HG03025 (cell line): ENCODE results near the gene IL37.
"Not testable (repeated sequence)": the region's sequence is repeated elsewhere in the genome, so short reads cannot be mapped to it uniquely, and the experiment has no call there.

Experiments
- ATAC-seq: cut with Tn5 transposase; IDR thresholded peaks from one replicate; pipeline ENCODE4 v1.9.1; 2021; ENCODE audit warnings: mild to moderate bottlenecking, moderate library complexity; ENCODE audit not compliant: unreplicated experiment, low FRiP score

The IL37 gene

DNA sequence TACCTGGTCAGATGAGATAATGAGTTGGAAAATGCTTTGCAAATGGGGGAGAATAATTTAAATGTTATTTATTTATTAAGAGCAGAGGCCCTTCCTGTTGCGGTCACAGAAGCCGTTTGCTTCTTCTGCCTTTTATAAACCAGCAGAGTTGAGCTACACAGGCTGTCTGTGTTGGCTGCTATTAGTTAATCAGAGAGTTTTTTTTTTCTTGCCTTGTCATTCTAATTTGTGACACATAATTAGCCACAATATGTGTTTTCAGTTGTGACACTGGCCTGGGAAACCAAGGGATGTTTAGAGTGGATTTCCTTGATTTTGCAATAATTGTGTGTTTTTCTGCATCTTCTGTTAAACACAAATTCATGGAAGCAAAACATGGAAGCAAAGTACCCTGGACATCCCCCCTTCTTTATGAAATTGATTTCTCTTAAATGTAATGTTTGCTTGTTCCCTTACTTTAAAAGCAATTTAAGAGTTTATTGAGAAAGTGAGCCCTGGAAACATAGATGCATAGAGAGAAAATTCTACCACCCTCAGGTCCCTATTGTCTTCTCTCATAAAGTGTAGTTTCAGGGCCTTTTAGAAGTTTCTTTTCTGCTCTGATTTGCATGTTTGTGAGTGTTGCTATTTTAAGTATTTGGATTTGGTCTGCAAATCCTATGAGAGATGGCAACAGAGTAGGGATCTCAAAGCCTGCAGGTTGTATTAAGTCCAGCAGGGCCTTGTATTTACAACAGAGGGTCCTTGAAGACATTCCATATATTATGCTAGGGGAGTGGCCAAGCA is 22.8 kb upstream of the IL37 start:
- ATAC-seq: no peak

DNA sequence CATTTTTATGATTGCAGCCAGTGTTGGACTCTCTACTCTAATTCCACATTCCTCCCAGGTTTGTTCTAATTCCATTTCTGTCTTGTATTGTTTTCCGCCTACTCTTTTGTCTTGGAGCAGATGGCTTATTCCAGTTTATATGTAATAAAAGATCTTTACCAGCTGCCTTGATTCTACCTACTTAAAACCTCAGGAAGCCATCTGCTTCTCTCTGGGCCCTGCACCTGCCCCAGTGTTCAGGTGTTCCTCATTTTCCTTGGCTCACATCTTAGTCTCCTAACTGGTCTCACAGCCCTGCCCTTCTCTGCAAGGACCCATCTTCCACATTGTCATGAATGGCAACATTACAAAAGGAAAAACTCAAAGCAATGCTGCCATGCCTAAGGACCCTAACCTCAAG is 21.0 kb upstream of the IL37 start:
- no peak for ATAC-seq

DNA sequence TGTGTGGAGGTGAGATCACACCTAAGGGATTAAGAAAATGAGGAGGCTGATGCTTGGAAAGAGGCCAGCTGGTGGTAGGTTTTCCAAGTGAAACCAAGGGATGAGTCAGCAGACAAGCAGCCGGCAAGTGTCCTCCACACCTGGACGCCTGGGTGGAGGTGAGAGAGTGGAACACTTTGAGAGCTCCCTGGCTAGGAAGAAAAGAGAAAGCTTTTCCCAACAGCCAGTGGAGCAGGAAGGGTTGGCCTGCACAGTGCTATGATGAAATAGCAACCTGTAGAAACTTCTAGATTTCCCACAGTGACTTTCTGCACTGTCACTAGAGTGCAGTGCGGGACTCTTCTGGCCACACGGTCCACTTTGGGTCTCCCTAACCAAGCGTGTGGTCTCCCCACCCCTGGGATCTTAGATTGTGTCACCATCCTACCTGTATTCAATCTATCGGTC is 19.6 kb upstream of the IL37 start:
- ATAC-seq: no peak

DNA sequence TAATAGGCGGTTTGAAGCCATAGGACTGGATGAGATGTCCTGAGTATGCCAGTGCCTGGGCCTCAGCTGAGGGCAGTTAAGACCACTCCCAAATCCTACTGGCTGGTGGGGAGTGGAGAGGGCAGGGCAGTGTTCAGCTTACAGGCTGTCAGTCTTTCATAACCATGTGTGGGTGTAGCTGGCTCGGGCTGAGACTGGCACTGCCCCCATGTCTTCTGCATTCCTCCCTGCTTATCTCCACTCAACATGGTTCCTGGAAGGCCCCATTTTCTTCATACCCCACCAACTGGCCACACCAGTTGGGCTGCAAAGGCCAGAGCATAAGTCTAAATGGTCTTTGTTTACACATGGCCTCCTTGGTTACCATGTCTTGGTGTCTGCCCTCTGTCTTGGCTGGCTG is 17.2 kb upstream of the IL37 start:
- no peak for ATAC-seq

DNA sequence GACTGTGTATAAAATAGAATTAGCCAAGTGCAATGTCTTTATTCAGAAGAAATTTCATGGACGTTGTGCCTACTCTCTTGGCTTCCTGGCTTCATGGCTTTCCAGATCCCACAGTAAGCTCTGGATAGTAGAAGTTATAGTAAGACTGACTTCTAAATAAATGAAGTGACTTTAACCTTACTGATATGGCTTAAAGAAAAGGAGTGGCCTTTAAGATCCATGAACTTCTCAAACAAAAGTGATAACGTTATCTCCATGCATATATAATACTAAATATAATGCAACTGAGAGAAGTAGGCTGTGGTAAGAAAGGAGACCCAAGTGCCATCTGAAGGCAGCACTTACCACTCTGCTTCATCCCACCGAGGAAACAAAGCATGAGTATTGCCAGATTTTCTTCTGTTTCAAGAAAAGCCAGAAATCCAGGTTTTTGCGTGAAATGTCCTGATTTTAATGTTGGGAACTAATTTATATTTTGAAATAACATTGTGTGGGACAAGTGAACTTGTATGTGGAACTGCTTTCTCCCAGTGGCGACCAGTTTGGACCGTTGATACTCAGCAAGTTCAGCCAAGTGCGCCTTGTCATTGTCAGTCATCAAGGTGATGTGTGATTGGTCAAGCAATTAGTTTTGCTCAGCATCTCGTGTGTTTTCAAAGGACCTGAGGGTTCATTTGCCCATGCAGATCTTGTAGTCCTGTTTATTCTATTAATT is 13.9 kb upstream of the IL37 start:
- no peak for ATAC-seq

DNA sequence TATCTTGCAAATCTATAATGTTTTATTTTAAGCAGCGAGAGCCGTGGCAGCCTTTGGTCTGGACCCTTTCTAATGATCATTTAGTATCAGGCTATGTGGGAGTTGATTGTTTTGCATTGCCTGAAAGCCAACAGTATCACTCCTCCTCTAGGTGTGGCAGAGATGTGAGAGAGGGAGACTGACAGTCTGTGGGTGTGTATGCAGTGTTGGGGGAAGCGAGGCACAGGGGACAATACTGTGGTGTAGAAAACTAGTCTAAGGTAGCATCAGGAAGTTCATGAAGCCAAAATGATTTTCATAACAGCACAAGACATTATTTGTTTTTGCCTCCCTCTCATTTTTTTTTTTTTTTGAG is 13.4 kb upstream of the IL37 start:
- no peak for ATAC-seq

DNA sequence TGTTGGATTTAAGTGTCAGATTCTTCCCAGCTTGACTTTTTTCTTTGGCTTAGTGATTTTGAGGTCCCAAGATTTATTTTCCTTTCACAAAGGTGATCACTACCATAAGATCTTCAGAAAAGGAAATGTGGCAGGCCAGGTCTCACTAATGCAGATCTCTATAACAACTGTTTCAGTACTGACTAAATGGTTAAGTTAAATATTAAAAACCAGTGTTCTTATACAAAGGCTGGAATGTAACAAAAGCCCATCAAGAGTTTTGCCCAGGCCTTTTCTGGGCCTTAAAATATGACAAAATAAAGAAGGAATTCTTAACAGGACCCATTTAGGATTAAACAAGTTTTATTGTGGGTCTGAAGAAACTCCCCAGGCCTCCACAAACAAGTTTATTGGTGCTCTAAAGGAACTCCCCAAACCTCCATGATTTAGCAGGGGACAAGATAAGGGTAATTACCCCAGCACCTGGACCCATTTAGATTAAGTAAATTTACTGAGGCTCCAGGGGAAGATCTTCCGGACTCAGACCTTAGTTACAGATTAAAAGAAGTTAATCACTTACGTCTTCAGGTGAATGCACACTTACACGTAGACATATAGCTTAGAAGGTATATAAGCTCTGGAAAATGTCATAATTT is 9.4 kb upstream of the IL37 start:
- ATAC-seq: not testable (repeated sequence)

DNA sequence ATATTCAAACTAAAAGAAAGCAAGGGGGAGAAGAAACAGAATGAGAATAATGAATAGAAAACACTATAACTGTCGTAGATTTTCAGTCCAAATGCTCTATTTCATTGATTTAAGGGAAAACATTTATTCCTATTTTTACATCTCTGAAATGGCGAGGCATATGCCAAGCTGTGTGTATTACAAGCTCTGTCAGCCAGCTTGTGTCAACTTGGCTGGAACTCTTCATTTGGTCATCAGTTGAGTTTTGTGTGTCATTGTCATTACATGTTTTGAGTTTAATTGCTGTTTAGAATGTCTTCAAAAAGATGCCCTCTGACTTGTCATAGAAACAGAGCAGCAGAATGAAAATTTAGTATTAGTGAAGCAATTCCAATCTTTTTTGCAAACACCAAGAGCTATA is 8.1 kb upstream of the IL37 start:
- no peak for ATAC-seq

DNA sequence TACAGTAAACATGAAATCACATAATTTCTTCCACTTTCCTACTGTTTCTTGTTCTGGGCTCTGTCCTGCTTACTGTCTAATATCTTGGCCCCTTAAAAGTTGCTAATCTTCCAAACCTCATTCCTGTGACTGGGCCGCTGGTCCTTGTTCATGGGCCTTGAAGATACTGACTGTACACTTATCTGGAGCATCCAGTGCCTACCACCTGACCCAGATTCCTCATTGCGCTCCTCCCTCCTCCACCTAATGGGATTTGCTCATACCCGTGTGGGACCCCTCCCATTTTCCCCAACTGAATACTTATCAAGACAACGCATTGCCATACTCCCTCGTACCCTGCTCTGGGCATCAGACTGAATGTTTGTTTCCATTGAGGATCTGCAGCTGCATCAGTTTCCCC is 6.1 kb upstream of the IL37 start:
- ATAC-seq: no peak

DNA sequence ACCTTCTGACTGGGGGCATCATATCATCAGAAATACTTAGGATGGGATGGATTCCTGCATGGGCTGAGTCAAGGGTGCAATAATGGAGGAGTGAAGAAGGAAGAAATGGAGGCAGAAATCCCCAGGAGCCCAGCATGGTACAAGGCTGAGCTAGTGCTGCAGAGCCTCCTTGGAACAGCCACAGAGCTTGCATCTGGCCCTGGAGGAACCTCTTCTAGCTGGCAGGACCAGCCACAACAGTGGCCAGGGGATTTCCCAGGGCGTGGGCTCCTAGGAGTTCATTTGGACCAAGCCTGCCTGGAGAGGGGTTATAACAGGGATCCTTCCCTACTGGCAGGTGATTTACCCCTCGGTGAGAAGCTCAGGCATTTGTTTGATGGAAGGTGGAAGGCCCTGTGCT is 4.7 kb upstream of the IL37 start:
- no peak for ATAC-seq

DNA sequence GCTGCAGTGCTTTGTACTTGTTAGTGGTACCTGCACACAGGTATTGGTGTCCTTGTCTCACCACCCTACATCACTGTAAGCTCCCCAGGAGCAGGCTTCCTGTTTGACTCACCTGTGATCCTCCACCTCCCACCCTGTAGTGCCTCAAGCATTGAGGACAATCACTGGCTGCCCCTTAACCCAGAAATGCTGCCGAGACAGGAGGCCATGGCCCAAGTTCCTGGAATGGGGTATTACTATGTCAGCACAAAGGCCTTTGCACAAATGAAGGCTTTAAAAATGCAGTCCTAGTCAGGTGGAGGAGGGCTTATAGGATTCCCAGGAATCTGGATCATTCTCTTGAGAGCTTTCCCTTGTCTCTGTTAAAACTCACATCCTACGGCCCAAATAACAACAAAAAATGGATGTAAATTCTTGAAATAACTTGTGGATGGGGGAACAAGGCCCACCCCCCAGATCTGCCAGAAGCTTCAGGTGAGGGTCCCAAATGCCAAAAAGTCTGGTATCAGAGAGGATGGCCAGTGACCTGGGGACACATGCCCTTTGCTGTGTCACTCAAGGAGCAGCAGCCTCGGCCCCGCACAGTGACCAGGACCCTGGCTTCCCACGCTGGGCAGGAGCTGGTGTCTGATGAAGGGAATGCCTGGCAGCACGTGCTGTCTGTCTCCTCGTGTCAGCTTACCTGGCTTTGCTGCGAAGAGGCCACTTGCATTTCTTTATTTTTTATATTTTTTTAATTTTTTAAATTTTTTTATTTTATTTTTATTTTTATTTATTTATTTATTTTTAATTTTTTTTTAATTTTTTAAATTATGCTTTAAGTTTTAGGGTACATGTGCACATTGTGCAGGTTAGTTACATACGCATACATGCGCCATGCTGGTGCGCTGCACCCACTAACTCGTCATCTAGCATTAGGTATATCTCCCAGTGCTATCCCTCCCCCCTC is 3.7 kb upstream of the IL37 start:
- ATAC-seq: no peak

DNA sequence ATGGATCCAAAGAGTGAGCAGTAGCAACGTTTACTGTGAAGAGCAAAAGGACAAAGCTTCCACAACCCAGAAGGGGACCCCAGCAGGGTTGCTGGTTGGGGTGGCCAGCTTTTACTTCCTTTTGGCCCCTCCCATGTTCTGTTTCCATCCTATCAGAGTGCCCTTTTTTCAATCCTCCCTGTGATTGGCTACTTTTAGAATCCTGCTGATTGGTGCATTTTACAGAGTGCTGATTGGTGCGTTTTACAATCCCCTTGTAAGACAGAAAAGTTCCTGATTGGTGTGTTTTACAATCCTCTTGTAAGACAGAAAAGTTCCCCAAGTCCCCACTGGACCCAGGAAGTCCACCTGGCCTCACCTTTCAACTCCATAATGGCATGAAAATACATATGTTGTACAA is 2.4 kb upstream of the IL37 start:
- not testable (repeated sequence) for ATAC-seq

DNA sequence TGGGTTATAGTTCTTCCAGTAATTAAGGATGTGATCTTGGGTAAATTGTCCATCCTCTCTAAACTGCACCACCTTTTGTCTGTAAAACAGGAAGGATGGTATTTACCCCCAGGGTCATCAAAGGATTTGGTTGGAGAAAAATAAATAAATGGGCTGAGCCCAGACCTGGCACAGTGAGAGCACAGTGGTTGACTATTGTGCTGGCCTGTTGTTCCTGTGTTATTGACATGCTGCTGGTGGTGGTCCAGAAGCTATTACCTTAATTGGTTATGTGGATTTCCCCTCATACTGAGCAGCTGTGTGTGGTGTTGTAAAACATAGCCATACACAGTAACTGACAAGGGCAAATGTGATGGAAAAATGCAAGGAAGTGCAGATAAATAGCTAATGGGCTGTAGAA is 746 bp upstream of the IL37 start:
- ATAC-seq: no peak

DNA sequence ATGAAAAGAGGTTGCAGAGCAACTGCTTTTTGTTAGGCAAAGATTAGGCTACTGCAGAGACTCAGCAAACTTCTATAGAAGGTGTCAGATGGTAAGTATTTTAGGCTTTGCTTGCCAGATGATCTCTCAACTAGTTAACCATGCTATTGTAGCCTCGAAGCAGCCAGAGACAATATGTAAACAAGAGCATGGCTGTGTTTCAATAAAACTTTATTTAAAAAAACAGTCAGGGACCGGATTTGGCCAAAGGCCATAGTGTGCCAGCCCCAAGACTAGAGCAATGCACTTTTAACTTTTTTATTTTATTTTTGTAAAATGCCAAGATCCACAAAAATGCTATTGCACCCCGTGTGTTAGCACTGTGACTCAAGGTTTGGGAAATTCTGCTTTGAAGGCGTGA is 1.4 kb downstream of the IL37 start:
- ATAC-seq: no peak

DNA sequence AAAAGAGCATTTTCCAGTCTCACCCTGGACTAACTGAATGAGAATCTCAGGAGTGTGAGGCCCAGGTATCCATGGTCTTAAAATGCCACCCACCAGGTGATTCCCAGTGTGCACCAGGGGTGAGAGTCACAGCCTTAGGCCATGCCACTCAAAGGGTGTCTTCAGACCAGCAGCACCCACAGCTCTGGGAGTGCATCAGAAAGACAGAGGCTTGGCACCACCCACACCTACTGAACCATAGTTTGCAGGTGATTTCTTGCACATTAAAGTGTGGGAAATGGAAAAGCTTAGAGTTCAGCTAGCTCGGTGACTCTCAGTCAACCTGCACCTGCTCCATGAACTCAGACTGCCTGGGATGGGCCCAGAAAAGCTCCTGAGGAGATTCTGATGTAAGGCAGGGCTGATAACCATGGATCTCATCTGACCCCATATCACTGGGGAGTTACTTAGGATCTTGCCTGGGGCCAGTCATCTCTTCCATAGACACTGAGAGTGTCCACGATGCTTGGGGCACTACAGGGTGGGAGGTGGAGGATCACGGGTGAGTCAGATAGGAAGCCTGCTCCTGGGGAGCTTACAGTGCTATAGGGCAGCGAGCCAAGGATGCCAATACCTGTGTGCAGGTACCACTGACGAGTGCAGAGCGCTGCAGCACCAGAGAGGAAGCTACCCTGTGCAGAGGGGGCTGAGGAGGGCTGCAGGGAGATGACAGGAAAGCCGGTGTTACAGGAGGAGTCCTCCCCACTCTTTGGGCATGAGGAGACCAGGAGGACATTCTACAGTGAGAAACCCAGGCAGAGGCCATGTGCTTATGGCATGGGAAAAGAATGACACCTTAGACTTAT is 4.6 kb downstream of the IL37 start:
- ATAC-seq: no peak

DNA sequence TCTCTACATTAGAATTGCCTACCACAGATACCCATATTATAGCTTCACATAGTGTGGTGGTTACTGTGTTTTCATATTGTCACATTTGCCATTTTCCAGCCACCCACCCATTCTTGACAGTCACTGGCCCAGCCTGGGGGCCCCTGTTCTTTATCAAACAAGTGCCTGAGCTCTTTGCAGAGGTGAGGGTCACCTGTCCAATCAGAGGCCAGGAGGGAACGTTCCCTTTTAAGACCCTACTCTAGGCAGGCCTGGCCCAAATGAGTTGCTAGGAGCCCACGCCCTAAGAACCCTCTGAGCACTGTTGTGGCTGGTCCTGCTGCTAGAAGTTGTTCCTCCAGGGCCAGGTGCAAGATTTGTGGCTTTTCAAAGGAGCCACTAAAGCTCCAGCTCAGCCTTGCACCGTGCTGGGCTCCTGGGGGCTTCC is 5.2 kb downstream of the IL37 start:
- no peak for ATAC-seq

DNA sequence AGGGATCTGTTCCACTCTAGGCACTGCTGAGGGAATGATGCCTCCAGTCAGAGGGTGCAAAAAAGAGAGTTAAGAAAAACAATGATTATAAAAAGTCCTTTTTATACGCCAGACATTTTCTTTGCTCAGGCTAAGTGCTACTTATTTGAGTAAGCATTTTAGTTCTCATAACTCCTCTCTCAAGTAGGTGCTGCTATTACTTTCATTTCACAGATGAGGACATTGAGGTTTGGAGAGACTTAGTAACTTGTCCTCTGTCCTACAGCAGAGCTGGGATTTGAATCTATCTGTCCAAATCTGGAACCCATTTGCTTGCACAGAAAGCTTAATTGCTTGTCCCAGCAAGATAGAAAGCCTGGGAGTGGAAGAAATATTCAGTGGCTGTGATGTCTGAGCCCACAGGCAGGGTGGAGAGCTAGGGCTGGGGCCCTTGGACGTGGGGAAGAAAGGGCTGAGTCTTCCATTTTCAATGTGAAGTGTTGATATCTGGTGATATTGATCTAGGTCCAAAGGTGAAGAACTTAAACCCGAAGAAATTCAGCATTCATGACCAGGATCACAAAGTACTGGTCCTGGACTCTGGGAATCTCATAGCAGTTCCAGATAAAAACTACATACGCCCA is 5.8 kb downstream of the IL37 start:
- ATAC-seq: no peak

DNA sequence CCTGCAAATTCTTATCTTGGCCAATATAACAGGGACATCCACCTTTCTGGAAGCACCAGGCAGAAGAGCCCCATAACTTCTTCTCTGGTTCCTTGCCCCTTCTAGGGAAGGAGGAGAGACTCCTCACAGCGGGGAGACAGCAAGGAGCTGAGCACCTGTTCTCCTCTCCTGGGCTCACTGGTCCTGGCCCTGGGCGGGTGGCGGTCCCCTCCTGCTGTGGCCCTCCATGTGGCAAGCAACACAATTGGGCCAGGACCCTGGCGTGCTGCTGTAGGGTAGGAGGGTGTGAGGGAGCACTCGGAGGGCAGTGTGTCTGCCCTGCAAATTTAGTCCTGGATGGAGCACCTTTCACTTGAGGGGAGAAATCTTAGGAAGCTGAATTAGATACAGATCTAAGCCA is 6.9 kb downstream of the IL37 start:
- no peak for ATAC-seq

DNA sequence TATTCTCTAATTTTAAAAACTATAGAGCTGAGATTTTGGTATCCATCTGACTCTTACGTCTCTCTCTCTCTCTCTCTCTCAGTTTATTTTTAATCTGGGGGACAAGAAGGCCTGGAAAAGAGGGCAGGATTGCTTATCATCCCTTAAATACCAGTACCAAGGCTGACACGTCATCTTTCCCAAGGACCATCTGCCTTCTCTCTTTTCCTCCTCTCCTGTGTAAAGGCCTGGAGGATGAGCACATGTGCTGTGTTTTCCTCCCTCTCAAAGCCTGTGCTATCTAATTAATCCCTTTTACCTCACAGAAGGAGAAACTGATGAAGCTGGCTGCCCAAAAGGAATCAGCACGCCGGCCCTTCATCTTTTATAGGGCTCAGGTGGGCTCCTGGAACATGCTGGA is 7.3 kb downstream of the IL37 start:
- no peak for ATAC-seq
